A673 (cell line): ENCODE results near the gene BICC1.

Experiments
- CTCF ChIP-seq: fragments of 300-800, 200-600 bp; sonication (generic); conservative IDR thresholded peaks from 2 replicates; pipeline ENCODE4 v1.5.1; 2017; ENCODE audit warnings: low read depth, mild to moderate bottlenecking, antibody characterized with exemption, low read length, moderate library complexity, mixed read lengths
- EZH2 ChIP-seq: fragments of 200-600 bp; sonication (generic); IDR thresholded peaks from 2 replicates; pipeline ENCODE4 v1.6.1; 2017; ENCODE audit warnings: borderline replicate concordance, low read depth, mild to moderate bottlenecking, mixed read lengths, antibody characterized with exemption, low read length; ENCODE audit not compliant: poor library complexity, severe bottlenecking

- TF ChIP-seq CTCF, result no peak
- no peak for TF ChIP-seq EZH2
Measured at GRCh38 chr10:58735087-58735486, 222.4 kb downstream of the BICC1 start.
